ENCODE data around the gene LMBR1L. TPM values are rescaled to one million over a fixed set of nuclear protein-coding genes. Genes with fewer than 3 reads are reported as not detected.

The LMBR1L gene
- total and polyA plus RNA-seq, 2 of the 13 experiments (the other 11 are each of a cell fraction or from before 2014, with no cell fraction given), result 12.2 to 65.9 TPM

GRCh38 chr12:49060237-49061156, 50.1 kb downstream of the LMBR1L start, which contains the start of gene KMT2D (continued):
- TF ChIP-seq ZNF75D (CRISPR knock-in tag; IDR thresholded peaks at IDR 0.05; ENCODE audit: borderline replicate concordance) (peak; percentile 82; the same call in 1 of the 2 replicates), ATF7 (IDR thresholded peaks at IDR 0.05) (no peak), ATF7 (CRISPR knock-in tag; IDR thresholded peaks at IDR 0.05) (no peak), TFE3 (CRISPR knock-in tag; IDR thresholded peaks at IDR 0.05) (peak; percentile 56; the same call in 1 of the 2 replicates), POGK (CRISPR knock-in tag; conservative IDR thresholded peaks at IDR 0.05) (peak; percentile 79), ZNF629 (CRISPR knock-in tag; conservative IDR thresholded peaks at IDR 0.05) (no peak), GABPA (IDR thresholded peaks at IDR 0.05; ENCODE audit: low read depth, low read length) (peak; percentile 44; the same call in 1 of the 2 replicates), GABPA (CRISPR knock-in tag; IDR thresholded peaks at IDR 0.05; ENCODE audit: low read depth) (peak; percentile 79), SIN3B (IDR thresholded peaks at IDR 0.05; ENCODE audit: low read length) (peak; percentile 69; the same call in 1 of the 2 replicates), HMG20B (CRISPR knock-in tag; conservative IDR thresholded peaks at IDR 0.05) (peak; percentile 58; the same call in 1 of the 2 replicates), ZNF280B (CRISPR knock-in tag; IDR thresholded peaks at IDR 0.05; ENCODE audit: borderline replicate concordance) (peak; percentile 60; the same call in 1 of the 2 replicates), ZNF232 (CRISPR knock-in tag; IDR thresholded peaks at IDR 0.05; ENCODE audit: borderline replicate concordance) (peak; percentile 12), ZNF672 (CRISPR knock-in tag; IDR thresholded peaks at IDR 0.05) (peak; percentile 85; the same call in 1 of the 2 replicates), SP4 (CRISPR knock-in tag; IDR thresholded peaks at IDR 0.05) (peak; percentile 89), ZMAT5 (CRISPR knock-in tag; IDR thresholded peaks at IDR 0.05; ENCODE audit: borderline replicate concordance, low read depth) (no peak), ZBTB20 (CRISPR knock-in tag; IDR thresholded peaks at IDR 0.05; ENCODE audit: borderline replicate concordance, low read depth) (peak; percentile 67; the same call in 1 of the 2 replicates), ZNF3 (CRISPR knock-in tag; IDR thresholded peaks at IDR 0.05) (no peak), ZNF512 (CRISPR knock-in tag; IDR thresholded peaks at IDR 0.05) (peak; percentile 20; the same call in 1 of the 2 replicates), NR3C1 (CRISPR knock-in tag; IDR thresholded peaks at IDR 0.05) (no peak), ZNF263 (CRISPR knock-in tag; IDR thresholded peaks at IDR 0.05) (peak; percentile 12; the same call in 1 of the 2 replicates), ATF4 (CRISPR knock-in tag; IDR thresholded peaks at IDR 0.05) (peak in 1 of 2 experiments; percentile 80; a peak in 2 of 4 replicates)
